ENCODE measurements around the gene GSN.

GSN gene

DNA sequence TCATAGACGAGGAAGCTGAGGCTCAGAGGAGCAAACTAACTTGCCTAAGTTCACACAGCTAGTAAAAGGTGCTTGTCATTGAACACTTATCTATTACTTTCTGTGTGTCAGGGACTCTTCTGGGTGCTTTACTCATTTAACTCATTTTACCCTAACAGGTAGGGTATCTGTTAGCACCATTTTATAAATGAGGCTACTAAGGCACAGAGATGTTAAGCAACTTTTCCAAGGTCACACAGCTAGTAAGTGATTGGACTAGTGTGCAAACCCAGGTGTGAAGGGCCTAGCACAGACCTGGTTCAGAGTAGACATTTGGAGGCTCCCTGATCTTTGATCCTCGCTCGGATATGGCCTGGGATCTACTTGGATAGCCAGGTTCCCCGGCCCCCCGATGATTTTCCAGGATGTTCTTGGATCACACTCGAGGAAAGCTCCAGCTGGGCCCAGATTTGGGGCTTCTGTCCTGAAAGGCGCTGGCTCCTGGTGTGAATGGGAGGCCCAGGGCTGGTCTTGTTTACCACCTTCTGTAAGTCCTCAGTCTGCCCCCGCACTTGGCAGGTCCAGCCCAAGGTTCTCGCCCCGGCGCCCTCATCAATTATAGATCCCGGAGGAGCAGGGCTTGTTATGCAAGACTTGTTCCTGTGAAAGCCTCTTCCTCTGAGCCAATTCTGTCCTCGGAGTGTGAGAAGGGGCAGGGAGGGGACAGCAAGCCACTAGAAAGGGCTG is 37.5 kb downstream of the GSN start:
- no peak for DNase-seq

DNA sequence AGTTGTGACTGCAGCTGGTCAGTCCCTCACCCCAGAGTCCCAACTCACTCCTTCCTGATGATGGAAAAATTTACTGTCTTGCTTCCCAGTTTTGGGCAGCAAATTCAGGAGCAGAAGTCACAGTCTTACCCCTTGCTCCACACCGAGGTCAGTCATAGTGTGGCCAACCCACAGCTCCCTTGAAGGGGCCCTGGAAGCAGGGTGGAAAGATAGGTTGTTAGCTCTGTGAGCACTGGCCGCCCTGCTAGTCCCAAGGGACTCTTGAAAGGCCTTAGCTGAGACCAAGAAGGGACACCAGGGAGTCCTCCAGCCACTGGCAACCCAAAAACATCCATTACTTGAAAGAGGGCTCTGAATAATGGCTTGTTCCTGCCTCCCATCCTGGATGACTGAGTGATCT is 40.0 kb downstream of the GSN start:
- no peak for DNase-seq

DNA sequence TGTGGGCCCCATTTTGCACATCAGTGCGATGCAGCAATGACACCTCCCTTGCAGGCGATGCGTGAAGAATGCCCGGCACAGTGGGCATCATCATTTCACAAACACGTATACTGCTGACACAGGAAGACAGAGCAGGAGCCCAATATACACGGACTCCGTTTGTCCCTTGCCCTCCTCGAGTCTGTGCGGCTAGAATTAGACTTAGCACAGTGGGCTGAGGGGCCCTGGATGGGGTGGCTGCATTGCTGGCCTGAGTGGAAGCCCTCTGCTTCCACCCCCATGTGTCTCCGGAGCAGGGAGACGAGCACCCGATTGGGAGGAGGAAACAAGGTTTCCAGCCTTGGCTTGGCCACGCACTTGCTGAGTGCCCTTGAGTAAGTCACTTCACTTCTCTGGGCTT is 40.8 kb downstream of the GSN start:
- DNase-seq = no peak

DNA sequence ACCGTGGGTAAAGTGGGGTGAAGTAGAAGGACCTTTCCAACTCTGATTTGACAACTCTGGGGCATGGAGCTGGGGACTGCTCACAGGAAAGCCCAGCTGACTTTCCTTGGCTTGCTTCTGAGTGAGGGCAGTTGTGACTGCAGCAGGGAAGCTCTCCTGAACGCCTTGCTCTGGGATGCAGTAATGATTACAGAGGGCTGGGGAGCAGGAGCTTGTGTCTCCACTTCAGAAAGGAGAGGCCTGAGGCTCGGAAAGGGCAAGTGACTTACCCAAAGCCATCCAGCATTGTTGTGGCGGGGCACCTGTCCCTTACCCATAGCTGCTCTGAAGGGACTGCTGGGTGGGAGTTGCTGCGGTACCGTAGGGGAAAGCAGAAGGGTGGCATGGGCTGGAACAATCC is 41.2 kb downstream of the GSN start:
- no peak for DNase-seq

DNA sequence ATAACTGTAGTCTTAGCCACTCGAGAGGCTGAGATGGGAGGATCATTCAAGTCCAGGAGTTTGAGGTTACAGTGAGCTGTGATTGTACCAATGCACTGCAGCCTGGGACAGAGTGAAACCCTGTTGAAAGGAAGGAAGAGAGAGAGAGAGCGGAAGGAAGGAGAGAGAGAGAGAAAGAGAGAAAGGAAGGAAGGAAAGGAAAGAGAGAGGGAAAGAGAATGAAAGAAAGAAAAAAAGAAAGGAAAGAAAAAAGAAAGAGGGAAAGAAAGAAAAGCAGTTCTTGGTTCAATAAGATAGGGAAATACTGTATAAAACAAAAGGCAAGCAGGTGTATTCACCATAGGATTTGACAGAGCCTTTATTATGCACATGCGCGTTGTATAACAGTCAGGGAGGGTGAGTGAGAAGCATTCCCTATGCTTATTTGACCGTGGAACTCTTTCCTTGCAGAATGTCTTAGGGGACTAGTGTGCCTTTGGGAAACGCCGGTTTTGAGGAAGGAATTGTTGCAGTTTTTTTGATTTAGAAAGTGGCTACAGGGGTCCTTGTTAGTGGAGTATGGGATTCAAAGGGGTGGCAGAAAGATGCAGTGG is 42.0 kb downstream of the GSN start:
- DNase-seq = no peak

DNA sequence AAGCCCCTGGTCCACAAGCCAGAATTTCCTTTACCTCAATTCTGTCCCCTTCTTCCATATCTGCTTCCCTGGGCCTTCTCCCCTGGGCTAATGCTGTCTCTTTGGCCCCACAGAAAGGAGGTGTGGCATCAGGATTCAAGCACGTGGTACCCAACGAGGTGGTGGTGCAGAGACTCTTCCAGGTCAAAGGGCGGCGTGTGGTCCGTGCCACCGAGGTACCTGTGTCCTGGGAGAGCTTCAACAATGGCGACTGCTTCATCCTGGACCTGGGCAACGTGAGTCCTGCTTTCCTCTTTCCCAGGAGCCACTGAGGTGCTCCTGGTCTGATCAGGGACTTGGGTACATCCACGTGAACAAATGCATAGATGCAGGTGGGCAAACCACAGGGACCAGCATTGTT is 42.6 kb downstream of the GSN start:
- DNase-seq = no peak

DNA sequence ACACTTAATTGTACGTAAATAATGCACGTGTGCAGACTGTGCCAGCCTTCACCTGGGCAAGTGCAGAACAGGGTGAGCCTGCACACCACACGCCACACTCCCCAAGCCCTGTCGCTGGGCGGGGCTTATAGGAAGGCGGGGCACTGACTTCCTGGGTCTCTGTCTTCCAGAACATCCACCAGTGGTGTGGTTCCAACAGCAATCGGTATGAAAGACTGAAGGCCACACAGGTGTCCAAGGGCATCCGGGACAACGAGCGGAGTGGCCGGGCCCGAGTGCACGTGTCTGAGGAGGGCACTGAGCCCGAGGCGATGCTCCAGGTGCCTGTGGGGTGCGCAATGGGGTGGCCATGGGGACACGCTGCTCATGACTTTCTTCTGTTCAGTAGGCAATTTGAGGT is 44.2 kb downstream of the GSN start:
- DNase-seq = no peak

DNA sequence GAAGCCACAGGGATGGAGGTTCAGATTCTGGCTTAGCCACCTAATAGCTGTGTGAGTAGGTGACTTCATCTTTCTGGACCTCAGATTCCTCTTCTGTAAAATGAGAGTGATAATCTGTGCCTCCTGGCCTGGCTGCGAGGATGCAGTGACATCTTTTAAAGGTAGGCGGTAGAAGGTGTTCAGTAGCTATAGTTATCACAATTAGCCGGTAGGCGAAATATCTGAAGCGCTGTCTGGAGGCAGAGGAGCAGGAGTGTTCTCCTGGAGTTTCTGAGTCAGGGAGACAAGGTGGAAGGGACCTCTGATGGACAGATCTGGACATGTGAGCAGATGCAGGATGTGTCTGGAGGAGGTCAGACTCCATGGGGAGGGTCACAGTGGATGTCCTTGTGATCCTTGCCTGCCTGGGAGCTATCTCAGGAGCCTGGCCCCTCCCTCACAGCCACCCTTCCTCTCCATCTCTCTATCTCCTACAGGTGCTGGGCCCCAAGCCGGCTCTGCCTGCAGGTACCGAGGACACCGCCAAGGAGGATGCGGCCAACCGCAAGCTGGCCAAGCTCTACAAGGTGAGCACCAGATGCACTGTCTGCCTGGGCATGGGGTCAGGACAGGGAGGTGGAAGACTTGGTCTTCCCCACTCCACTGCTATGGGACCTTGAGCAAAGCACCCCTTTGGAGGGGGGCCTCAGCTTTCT is 45.6 kb downstream of the GSN start:
- no peak for DNase-seq

DNA sequence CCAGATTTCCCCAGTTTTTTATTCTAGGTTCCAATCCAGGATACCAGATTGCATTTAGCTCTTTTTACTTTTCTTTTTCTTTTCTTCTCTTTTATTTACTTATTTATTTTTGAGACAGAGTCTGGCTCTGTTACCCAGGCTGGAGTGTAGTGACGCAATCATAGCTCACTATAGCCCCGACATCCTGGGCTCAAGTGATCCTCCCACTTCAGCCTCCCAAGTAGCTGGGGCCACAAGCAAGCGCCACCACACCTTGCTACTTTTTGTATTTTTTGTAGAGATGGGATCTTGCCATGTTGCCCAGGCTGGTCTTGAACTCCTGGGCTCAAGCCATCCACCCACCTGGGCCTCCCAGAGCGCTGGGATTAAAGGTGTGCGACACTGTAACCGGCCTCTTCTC is 48.4 kb downstream of the GSN start:
- DNase-seq = no peak

DNA sequence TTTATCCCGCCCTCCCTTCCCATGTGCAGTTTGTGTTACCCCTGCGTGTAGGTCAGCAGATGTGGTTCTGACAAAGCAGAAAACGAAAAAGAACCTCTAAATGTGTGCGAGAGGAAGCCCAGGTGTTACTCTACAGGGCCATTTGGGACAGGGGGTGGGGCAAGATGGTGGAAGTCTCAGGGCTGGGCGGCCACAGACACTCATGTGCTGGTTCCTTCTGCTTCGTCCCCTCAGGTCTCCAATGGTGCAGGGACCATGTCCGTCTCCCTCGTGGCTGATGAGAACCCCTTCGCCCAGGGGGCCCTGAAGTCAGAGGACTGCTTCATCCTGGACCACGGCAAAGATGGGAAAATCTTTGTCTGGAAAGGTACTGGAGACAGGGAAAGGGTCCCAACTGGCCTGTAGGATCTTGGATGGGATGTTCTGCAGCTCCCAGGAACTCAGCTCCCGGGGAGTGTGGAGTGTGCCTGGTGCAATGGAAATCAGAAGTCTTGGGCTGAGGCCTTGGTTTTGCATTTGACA is 49.0 kb downstream of the GSN start:
- no peak for DNase-seq

DNA sequence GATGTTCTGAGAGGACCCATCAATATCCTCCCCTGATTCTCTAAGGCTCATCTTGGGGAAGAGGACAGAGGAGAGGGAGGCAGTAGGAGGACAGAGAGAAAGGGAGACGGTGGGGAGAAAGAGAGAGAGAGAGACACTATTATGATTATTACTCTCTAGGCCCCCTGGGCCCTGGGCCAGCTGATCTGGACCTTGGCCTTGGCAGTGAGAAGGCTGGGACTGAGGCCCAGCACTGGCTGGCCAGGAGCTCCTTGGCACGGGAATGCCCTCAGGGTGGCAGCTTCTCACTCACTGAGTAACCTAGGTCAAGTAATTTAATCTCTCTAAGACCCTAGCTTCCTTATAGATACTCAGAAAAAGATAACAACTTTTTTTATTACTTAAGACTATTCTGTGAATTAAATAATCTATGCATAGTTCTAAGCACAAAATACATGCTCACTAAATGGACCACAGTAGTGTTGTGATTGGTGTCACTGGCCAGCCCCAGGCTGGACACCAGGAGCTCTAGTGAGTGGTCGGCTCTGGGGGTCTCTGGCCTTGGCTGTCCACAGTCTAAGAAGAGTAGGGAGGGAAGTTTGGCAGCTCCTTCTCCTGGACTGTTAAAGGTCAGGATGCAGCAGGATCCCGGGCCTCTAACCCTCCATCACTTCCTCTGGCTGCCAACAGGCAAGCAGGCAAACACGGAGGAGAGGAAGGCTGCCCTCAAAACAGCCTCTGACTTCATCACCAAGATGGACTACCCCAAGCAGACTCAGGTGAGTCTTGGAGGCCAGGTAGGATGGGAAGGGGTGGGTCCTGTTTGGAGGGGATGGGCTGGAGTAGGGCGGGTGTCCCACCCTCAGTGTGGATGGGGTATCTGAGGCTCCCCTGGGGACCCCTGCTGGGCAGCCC is 50.0 kb downstream of the GSN start:
- no peak for DNase-seq

DNA sequence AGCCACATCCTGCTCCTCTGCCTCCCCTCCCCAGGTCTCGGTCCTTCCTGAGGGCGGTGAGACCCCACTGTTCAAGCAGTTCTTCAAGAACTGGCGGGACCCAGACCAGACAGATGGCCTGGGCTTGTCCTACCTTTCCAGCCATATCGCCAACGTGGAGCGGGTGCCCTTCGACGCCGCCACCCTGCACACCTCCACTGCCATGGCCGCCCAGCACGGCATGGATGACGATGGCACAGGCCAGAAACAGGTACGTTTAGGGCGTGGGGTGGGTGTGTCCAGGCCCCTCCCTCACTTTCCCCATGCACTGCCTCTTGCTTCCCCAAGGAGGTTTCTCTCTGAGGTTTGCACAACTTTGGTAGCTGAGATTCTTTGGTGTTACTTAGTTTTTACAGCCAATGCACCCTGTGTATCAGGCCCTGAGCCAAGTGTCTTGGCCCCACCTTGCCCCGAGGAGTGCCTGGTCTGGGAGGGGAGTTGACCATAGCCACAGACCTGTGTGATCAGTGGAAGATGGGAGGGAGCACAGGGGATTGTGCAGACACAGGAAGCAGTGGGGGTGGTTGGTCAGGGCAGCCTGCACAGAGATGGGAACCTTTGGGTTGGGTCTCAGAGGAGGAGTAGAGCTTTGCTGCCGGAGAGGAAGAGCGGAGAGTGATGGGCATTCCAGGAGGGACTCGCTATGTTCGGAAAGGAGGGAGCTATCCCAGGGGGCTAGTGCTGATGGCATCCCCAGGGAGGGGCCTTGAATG is 50.8 kb downstream of the GSN start:
- no peak for DNase-seq

DNA sequence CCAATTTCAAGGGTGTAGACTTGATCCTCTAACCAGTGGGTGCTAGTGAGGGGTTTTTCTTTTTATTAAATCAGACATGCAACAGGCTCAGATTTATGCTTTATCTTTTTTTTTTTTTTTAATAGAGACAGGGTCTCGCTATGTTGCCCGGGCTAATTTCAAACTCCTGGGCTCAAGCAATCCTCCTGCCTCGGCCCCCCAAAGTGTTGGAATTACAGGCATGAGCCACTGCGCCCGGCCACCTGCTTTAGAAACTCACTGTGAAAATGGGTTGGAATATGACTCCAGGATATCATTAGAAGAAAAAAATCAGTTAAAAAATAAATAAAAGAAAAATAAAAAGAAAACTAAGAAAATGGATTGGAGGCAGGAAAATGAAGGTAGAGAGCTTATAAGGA is 51.4 kb downstream of the GSN start:
- DNase-seq = no peak

DNA sequence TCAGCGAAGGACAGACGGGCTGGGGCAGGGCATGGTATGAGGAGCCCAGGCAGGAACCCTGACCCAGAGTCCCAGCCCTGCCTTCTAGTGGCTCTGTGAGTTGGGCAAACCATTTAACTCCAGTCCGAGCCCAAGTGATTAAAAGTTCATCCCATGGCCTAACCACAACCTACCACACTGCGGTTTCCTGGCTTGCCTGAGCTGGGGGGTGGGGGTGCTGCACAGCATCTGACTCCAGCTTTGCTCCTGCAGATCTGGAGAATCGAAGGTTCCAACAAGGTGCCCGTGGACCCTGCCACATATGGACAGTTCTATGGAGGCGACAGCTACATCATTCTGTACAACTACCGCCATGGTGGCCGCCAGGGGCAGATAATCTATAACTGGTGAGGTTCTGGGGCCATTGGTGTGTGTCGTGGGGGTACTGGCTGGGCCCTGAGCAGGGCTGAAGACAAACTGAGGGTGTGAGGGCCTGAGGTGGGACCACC is 53.1 kb downstream of the GSN start:
- no peak for DNase-seq

DNA sequence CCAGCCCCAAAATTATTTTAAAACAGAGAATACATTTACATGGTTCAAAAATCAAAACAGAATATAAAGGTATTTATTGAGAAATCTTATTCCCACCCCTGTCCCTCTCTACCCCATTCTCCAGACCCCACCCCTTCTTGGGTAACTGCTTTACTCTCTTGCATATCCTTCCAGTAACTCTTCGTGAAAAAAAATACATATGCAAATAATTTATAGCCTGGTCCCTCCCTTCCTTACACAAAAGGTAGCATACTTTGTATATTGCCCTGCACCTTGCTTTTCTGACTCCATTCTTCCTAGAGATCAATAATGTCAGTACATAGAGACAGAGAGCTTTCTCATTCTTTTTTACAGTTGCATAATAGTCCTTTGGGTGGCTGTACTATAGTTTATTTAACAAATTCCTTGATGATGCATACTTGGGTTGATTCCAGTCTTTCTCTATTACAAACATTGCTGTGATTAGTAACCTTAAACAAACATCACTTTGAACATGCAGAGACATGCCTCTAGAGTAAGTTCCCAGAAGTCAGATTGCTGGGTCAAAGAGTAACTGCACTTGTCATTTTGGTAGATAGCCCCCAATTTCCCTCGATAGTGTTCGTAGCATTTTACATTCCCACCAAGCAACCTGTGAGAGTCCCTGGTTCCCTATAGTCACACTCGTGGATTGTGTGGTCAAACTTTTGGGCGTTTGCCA is 54.2 kb downstream of the GSN start:
- DNase-seq = no peak

DNA sequence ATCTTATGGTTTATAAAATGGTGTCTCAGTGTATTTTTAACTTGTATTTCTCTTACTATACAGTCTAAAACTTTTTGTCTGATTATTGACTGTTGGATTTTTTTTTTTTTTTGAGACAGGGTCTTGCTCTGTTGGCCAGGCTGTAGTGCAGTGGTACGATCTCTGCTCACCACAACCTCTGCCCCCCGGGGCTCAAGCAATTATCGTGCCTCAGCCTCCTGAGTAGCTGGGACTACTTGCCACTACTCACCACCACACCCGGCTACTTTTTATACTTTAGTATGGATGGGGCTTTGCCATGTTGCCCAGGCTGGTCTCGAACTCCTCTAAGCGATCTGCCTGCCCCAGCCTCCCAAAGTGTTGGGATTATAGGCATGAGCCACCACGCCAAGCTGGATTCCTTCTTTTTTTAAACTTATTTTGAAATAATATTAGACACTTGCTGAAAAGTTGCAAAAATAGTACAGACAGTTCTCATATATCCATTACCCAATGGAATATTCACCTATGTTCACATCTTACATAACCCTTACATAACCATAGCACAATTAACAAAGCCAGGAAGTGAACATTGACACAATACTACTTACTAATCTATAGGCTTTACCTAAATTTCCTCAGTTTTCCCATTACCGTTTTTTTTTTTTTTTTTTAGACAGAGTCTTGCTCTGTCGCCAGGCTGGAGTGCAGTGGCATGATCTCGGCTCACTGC is 54.9 kb downstream of the GSN start:
- DNase-seq = no peak

DNA sequence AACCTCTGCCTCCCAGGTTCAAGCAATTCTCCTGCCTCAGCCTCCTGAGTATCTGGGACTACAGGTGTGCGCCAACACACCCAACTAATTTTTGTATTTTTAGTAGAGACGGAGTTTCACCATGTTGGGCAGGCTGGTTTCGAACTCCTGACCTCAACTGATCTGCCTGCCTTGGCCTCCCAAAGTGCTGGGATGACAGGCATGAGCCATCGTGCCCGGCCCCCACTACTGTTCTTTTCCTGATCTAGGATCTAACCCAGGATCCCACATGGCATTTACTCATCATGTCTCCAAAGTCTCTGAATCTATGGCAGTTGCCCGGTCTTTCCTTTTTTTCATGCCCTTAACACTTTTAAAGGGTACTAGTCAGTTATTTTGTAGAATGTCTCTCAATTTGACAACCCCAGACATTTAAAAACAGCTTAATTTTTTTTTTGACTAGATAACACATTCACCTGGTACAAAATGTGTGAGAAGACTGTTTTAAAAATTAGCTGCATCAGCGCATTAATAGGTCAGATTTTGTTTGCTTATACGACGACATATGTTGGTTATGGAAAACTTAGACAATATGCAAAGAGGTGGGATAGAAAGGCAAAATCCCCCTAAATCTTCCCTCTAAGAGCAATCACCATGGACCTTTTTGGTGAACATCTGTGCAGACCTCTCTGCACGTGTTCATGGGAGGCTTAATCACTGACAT is 55.6 kb downstream of the GSN start:
- no peak for DNase-seq

DNA sequence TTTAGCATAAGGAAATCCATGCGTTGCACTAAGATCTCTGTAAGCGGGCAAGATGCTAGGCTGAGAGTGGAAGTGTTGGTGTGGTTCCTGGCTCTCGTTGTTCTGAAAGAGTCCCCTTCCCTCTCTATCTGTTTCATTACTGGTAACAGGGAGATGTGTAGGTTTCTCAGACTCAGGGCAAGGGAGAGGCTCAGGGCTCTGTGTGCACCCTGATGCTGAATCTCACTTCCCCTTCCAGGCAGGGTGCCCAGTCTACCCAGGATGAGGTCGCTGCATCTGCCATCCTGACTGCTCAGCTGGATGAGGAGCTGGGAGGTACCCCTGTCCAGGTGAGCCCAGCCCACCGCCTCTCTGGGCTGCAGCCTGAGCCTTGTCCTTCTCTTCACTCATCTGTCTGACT is 56.4 kb downstream of the GSN start:
- no peak for DNase-seq

DNA sequence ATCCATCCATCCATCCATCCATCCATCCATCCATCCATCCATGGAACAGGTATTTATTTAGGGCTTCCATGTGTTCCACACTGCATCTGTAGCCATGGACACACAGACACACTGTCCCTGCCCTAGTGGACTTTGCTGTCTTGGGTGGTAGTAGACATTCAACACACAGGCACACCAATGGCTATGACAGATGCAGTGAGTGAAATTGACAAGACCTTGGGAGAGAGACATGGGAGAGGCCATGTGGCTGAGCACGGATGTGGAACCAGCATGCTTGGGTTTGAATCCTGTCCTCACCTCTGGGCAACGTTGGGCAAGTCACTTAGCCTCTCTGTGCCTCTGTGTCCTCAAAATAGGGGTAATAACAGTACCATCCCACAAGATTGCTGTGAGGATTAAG is 56.8 kb downstream of the GSN start:
- DNase-seq = no peak

DNA sequence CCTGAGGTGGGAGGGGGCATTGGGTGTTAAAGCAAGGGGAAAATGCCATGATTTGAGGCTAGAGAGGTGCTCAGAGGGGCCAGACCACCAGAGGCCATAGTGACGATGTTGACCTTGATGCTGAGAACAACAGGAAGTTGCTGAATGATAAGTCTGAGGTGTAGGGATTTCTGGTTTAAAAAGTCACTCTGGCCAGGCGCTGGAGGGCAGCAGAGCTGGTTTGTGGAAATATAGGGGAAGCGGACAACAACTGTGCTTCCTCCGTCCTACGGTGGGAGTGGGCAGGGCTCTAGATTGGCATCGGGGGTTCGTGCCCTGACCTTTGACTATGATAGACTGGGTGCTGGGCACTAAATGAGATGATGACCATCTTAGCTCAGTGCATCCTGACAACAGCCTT is 57.4 kb downstream of the GSN start:
- DNase-seq = no peak
